ENCODE data around the gene EZH1.
"Not testable (repeated sequence)": the region's sequence is repeated elsewhere in the genome, so short reads cannot be mapped to it uniquely, and the experiment has no call there.

Gene EZH1

GRCh38 chr17:42665581-42666001 lies 79.2 kb downstream of the EZH1 start:
- DNase-seq: no peak

DNA sequence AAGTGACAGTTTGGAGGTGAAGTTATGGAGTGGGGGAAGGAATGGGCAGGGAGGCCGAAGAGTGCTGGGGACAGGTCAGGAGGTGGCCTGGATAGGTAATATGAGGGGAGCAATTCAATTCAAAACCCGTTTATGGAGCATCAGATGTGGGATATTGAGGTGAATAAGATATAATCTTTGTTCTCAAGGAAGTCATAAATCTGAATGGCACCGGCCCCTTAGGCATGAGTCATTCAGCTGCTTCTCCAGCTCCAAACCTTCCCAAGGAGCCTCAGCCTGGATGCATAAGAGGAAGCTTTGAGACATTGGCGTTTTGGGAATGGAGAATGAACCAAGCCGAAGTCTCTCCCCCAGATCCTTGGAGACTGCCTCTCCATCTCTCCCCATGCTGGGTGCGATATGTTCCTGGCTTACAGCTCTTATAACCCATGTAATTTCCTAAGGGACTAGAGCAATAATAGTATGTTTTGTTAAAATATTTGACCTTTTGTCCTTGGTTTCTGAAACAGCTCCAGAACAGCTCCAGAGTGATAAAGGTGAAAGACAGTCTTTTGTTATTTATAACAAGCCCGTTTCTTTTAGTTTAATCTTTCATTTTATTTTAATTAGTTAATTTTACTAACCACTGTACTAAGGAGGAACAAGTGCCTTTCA lies 84.0 kb downstream of the EZH1 start:
- peak; percentile 82 for DNase-seq

- DNase-seq: not testable (repeated sequence)
Observed at GRCh38 chr17:42659932-42660274, 84.9 kb downstream of the EZH1 start.

DNA sequence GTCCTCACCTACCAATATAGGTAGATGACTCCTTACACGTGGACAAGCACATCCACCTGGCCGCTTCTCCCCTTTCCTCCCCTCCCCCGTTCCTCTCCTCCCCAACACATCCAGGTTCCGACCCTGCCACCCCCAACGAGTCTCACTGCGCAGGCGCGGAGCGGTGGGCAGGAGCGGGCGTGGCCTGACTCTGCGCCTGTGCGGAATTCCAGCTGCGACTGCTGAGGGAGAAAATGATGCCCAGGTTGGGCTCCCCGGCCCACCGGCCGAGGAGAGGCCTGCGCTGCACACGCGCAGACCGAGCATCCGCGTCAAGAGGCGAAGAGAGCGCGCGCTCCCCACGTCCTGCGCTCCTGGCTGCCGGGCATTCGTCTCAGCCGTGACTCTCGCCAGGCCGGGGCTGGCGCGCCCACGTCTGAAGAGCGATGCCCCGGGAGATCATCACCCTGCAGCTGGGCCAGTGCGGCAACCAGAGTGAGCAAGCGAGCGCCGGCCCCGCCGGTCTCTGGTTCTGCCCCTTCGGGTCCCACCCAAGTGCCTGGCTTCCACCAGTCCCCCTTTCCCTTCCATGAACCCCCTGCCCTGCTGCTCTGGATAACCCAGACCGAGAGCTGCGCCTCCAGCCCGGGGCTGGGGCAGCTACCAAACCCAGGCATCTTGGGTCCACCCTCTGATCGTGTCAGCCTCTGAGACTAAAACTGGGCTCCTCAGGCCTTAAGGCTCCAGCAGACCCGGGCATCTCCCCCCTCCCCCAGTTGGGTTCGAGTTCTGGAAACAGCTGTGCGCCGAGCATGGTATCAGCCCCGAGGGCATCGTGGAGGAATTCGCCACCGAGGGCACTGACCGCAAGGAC lies 85.5 kb downstream of the EZH1 start, which contains the start of gene TUBG2:
Gene TUBG2, plus strand, starts transcription at position 206 of the 853 bp plus-strand sequence. Its CDS starts 220 bp downstream, at position 426.
- DNase-seq: peak; percentile 90

DNA sequence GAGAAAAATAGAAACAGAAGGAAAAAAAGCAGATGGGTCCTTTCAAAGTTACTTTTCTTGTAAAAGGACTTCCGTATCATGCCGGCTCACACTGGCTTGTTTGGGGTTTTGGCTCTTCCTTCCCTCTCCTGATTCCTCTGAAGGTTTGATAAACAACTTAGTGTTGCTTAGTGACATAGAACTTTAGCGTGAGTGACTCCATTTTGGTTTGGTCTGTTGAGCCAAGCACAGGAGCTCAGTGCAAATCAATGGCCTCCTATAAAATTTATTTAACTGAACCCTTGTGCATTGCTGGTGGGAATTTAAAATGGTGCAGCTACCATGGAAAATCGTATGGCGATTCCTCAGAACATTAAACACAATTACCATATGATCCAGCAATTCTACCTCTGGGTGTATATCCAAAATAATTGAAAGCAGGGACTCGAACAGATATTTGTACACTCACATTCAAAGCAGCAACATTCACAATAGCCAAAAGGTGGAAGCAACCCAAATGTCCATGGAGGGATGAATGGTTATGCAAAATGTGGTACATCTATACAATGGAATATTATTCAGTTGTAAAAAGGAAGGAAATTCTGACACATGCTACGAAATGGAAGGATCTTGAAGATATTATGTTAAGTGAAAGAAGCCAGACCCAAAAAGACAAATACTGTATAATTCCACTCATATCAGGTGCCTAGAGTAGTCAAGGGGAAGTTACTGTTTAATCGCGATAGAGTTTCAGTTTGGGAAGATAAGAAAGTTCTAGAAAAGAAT lies 86.8 kb downstream of the EZH1 start:
- DNase-seq: no peak

DNA sequence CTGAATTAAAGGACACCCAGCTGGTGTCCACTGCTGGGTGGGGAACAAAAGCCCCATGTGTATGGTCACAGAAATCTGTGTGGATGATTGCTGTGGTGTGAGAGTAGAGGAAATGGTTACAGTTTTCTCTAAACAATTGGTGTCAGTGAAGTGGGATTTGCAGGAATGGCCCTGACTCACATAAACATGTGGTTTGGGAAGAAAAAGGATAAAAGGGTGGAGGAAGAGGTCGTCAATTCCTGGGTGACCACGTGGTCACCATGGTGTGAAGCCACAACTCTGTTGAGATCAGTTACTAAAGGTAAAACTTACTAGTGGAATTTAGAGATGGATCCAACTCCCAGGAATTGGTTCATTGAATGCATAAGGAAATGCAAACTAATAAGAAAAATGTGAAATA lies 89.3 kb downstream of the EZH1 start:
- DNase-seq: peak; percentile 83

DNA sequence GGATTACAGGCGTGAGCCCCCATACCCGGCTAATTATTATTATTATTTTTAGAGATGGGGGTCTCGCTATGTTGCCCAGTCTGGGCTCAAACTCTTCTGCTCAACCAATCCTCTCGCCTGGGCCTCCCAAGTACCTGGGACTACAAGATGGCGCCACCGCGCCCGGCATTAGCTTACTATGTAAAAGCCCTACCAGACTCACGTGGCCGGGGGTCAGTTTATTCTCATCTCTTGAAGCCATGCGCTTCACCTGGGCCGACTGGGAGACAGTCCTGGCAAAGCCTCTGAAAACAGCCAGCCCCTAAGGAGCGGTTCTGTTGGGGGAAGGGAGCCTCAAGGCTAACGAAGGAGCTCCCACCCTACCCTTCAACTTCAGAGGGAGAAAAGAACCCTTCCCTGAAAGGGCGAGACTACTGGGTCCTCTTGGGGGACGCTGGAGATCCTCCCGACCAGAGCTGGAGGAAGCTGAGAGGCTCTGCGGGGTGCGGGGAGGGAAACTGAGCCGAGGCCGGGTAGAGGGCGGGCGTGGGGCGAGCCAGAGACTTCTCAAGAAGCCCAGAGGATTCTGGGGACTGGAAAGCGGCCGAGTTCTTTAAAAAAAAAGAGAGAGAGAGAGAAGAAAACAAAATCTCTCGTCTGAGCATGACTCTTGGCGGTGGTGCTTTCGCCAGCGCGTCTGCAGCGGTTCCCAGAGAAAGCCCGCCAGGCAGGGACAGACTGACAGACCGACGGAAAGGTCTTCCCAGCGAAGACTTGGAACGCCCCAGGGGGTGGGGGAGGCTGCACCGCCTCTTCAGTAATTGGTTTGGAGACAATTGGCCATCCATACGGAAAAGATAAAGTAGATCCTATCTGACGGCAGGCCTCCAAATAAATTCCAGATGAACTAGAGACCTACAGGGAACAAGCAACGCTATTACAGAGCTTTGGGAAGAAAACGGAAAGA lies 91.4 kb downstream of the EZH1 start:
- peak; percentile 84 for DNase-seq

GRCh38 chr17:42651392-42651791 lies 93.4 kb downstream of the EZH1 start:
- no peak for DNase-seq
